Mucosa of rectum (tissue), 2 donors: ENCODE measurements around the gene EIF4G3.
"Not testable (repeated sequence)": the region's sequence is repeated elsewhere in the genome, so short reads cannot be mapped to it uniquely, and the experiment has no call there.

Experiments used
- H3K27ac ChIP-seq, 2 donors: one replicate each; pipeline ENCODE4 v1.7.0; 2013; ENCODE audit warnings: inconsistent platforms in 2 of 2, low read depth in 2 of 2, low read length in 2 of 2
- H3K27me3 ChIP-seq, 2 donors: one replicate each; pipeline ENCODE4 v1.7.0; 2013; ENCODE audit warnings: low read length in 2 of 2; ENCODE audit not compliant: control insufficient read depth in 2 of 2, insufficient read depth in 2 of 2
- H3K36me3 ChIP-seq, 2 donors: one replicate each; pipeline ENCODE4 v1.7.0; 2013; ENCODE audit warnings: low read length in 2 of 2; ENCODE audit not compliant: control insufficient read depth in 2 of 2, insufficient read depth in 2 of 2
- H3K4me1 ChIP-seq, 2 donors: one replicate each; pipeline ENCODE4 v1.7.0; 2013; ENCODE audit warnings: low read length in 2 of 2, mild to moderate bottlenecking in 1 of 2; ENCODE audit not compliant: control insufficient read depth in 2 of 2, insufficient read depth in 2 of 2
- H3K4me3 ChIP-seq, 2 donors: one replicate each; pipeline ENCODE4 v1.7.0; 2013; ENCODE audit warnings: low read length in 2 of 2
- H3K9ac ChIP-seq, 2 donors: one replicate each; pipeline ENCODE4 v1.7.0; 2013; ENCODE audit warnings: low read length in 2 of 2, low read depth in 1 of 2, mild to moderate bottlenecking in 1 of 2
- H3K9me3 ChIP-seq, 2 donors: one replicate each; pipeline ENCODE4 v1.7.0; 2013; ENCODE audit warnings: low read length in 2 of 2; ENCODE audit not compliant: control insufficient read depth in 2 of 2
- donor health status: healthy.
- donor health status: Normal muscosa, but diverticular disease.

EIF4G3 gene

DNA sequence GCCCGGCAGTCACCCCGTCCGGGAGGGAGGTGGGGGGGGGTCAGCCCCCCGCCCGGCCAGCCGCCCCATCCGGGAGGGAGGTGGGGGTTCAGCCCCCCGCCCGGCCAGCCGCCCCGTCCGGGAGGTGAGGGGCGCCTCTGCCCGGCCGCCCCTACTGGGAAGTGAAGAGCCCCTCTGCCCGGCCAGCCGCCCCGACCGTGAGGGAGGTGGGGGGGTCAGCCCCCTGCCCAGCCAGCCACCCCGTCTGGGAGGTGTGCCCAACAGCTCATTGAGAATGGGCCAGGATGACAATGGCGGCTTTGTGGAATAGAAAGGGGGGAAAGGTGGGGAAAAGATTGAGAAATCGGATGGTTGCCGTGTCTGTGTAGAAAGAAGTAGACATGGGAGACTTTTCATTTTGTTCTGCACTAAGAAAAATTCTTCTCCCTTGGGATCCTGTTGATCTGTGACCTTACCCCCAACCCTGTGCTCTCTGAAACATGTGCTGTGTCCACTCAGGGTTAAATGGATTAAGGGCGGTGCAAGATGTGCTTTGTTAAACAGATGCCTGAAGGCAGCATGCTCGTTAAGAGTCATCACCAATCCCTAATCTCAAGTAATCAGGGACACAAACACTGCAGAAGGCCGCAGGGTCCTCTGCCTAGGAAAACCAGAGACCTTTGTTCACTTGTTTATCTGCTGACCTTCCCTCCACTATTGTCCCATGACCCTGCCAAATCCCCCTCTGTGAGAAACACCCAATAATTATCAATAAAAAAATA is 152.4 kb downstream of the EIF4G3 start:
- not testable (repeated sequence) for H3K9me3 ChIP-seq, H3K27me3 ChIP-seq, H3K4me3 ChIP-seq, H3K9ac ChIP-seq, H3K36me3 ChIP-seq, H3K27ac ChIP-seq
- peaks cover 9 to 30% of the 10 kb centered on the region in 2 donors for H3K4me1 ChIP-seq

DNA sequence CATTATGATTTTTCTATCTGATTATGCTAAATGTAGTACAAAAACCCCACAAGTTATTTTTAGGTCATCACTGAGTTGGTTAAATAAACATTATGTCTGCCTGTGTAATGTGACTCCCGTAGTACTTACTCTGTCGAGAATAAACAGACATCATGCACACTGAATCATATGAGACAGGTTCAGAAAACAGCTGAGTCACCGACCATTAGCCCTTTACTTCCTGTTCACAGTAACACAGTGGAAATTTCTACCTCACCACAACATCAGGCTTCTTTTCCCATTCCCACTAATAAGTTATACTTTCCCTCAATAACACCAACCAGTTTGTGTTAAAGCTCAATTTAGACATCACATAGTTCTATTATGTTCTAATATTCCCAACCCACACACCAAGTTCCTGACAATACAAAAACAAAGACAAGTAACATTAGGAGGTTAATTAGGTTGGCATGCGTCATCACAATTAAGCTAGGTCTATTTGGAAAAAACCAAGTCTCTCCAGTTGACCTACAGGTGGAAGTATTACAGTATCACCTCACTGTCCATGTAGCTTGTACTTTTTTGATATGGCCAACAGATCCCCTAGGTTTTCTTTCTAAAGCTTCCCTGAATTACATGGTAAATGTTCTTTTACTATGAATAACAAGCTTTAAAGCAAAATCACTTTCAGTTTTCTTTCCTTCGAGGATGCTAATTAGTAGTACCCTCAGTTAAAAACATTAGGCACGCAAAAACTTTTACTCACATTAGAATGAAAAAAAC is 154.2 kb downstream of the EIF4G3 start:
- Histone ChIP-seq H3K9ac (peak overlapping the region; percentile 35 to 36), H3K27ac (peak overlapping the region; percentile 75 to 91), H3K36me3 (no peaks in the 10 kb centered on the region), H3K27me3 (no peaks in the 10 kb centered on the region), H3K4me3 (peak overlapping the region; percentile 14 to 43), H3K9me3 (no peaks in the 10 kb centered on the region), H3K4me1 (peaks cover 6 to 19% of the 10 kb centered on the region in 2 donors)

DNA sequence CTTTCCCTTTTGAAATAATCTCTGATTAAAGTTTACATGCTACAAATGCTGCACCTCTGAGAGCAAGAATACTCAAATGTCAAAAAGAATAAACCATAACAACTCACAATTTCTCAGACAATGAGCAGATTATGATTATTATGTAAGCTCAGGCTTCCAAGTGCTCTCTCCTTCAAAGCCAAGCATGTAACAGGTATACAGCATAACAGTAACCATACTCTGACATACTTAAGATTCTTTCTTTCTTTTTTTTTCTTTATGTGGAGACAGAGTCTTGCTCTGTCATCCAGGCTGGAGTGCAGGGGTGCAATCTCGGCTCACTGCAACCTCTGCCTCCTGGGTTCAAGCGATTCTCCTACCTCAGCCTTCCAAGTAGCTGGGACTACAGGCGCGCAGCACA is 155.4 kb downstream of the EIF4G3 start:
- no peaks in the 10 kb centered on the region for H3K36me3 ChIP-seq
- no peak overlapping the region for H3K4me3 ChIP-seq
- H3K9ac ChIP-seq, result no peak overlapping the region
- no peak overlapping the region for H3K27ac ChIP-seq
- H3K27me3 ChIP-seq, result no peaks in the 10 kb centered on the region
- H3K4me1 ChIP-seq, result peaks cover 6 to 16% of the 10 kb centered on the region in 2 donors
- no peaks in the 10 kb centered on the region for H3K9me3 ChIP-seq

- H3K9ac ChIP-seq, result no peak overlapping the region
- peaks cover 6 to 16% of the 10 kb centered on the region in 2 donors for H3K4me1 ChIP-seq
- no peak overlapping the region for H3K27ac ChIP-seq
- no peak overlapping the region for H3K4me3 ChIP-seq
- no peaks in the 10 kb centered on the region for H3K9me3 ChIP-seq
- no peaks in the 10 kb centered on the region for H3K27me3 ChIP-seq
- no peaks in the 10 kb centered on the region for H3K36me3 ChIP-seq
These were observed 156.5 kb downstream of the EIF4G3 start for GRCh38 chr1:21020151-21020550.

- Histone ChIP-seq H3K27ac (no peak overlapping the region), H3K27me3 (no peaks in the 10 kb centered on the region), H3K4me1 (peaks cover 6 to 16% of the 10 kb centered on the region in 2 donors), H3K36me3 (no peaks in the 10 kb centered on the region), H3K4me3 (no peak overlapping the region), H3K9me3 (no peaks in the 10 kb centered on the region), H3K9ac (no peak overlapping the region)
These were observed 158.0 kb downstream of the EIF4G3 start for GRCh38 chr1:21018673-21019072.

GRCh38 chr1:21013510-21013909 is 163.2 kb downstream of the EIF4G3 start:
- Histone ChIP-seq H3K9me3 (no peaks in the 10 kb centered on the region), H3K27me3 (no peaks in the 10 kb centered on the region), H3K36me3 (no peaks in the 10 kb centered on the region), H3K27ac (no peak overlapping the region), H3K9ac (no peak overlapping the region), H3K4me3 (no peak overlapping the region), H3K4me1 (no peaks in the 10 kb centered on the region)

DNA sequence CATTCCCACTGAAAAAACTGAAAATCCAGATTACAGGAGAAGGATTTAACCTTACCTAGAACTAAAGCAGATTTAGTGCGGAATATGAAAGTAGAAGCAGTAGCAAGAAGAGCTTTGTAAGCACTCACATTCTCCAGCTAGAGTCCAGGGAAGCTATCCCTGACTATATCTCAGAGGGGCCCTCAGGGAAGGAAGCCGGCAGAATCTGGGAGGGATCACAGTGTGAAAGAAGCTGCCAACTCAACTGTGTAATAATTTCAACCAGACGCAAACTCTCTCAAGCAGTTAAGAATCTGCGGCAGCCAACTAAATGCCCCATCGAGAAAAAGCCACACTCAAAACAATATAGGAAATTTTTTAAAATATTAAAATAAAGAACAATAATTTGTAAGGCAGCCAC is 163.8 kb downstream of the EIF4G3 start:
- Histone ChIP-seq H3K9ac (no peak overlapping the region), H3K4me3 (no peak overlapping the region), H3K36me3 (no peaks in the 10 kb centered on the region)

GRCh38 chr1:21007876-21008275 is 168.8 kb downstream of the EIF4G3 start:
- no peak overlapping the region for H3K4me3 ChIP-seq
- no peak overlapping the region for H3K9ac ChIP-seq
- no peaks in the 10 kb centered on the region for H3K4me1 ChIP-seq
- no peak overlapping the region for H3K27ac ChIP-seq
- no peaks in the 10 kb centered on the region for H3K9me3 ChIP-seq
- H3K36me3 ChIP-seq, result no peaks in the 10 kb centered on the region
- H3K27me3 ChIP-seq, result no peaks in the 10 kb centered on the region

More for the DNA sequence above, 163.8 kb downstream of the EIF4G3 start:
- no peaks in the 10 kb centered on the region for H3K9me3 ChIP-seq
- H3K27me3 ChIP-seq, result no peaks in the 10 kb centered on the region
- no peak overlapping the region for H3K27ac ChIP-seq
- H3K4me1 ChIP-seq, result no peaks in the 10 kb centered on the region

- Histone ChIP-seq H3K27ac (no peak overlapping the region), H3K9ac (no peak overlapping the region), H3K27me3 (no peaks in the 10 kb centered on the region), H3K4me3 (no peak overlapping the region), H3K36me3 (peaks cover 8 to 10% of the 10 kb centered on the region in 2 donors), H3K9me3 (no peaks in the 10 kb centered on the region), H3K4me1 (no peaks in the 10 kb centered on the region)
These were observed 171.0 kb downstream of the EIF4G3 start for GRCh38 chr1:21005466-21006239.
